ENCODE measurements around the gene RASGRF1. TPM values are rescaled to one million over a fixed set of nuclear protein-coding genes. Genes with fewer than 3 reads are reported as not detected.
A peak's percentile ranks its signal among the peaks of the same experiment; 100 is the strongest.

The RASGRF1 gene
- total and polyA plus RNA-seq, 10 donors, result 0.50 to 3.4 (median 1.8) TPM

DNA sequence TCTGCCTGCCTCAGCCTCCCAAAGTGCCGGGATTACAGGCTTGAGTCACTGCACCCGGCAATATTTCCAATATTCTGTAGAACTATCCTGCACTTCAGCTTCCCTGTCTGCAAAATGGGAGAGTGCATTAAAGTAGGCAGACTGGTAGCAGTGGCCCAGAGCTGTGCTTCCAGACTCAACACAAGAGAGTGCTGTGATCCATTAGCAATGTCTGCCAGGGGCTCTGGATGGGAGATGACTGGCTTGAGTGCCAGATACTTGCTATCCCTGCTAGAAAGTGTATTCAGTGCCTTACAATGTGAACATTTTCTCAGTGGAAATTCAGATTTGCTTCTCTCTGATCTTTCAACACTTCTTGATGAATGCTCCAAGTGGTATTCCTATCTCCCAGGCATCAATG lies 80.3 kb downstream of the RASGRF1 start:
- no peaks in the 10 kb centered on the region for H3K36me3 ChIP-seq
- TF ChIP-seq POLR2A (IDR thresholded peaks at IDR 0.05), result no peak
- TF ChIP-seq, protein P1, sequence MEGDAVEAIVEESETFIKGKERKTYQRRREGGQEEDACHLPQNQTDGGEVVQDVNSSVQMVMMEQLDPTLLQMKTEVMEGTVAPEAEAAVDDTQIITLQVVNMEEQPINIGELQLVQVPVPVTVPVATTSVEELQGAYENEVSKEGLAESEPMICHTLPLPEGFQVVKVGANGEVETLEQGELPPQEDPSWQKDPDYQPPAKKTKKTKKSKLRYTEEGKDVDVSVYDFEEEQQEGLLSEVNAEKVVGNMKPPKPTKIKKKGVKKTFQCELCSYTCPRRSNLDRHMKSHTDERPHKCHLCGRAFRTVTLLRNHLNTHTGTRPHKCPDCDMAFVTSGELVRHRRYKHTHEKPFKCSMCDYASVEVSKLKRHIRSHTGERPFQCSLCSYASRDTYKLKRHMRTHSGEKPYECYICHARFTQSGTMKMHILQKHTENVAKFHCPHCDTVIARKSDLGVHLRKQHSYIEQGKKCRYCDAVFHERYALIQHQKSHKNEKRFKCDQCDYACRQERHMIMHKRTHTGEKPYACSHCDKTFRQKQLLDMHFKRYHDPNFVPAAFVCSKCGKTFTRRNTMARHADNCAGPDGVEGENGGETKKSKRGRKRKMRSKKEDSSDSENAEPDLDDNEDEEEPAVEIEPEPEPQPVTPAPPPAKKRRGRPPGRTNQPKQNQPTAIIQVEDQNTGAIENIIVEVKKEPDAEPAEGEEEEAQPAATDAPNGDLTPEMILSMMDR (IDR thresholded peaks at IDR 0.05 in 8 of 11, conservative IDR thresholded peaks at IDR 0.05 in 3 of 11), result no peak
- TF ChIP-seq POLR2AphosphoS5 (IDR thresholded peaks at IDR 0.05), result no peak
- DNase-seq, result no peak
- H3K27me3 ChIP-seq (replicated peaks in 1 of 7), result no peaks in the 10 kb centered on the region
- H3K4me3 ChIP-seq, result no peak overlapping the region
- H3K4me1 ChIP-seq, result peaks cover 0 to 34% (median 11%) of the 10 kb centered on the region in 6 donors
- WGBS, 5 donors, result 92 to 100% (median 98%) methylated on average over 2 of the region's 2 CpGs
- no peak overlapping the region for H3K27ac ChIP-seq
- H3K9me3 ChIP-seq, result no peaks in the 10 kb centered on the region
- intact Hi-C loops (cut with DNase I; ENCODE audit: low total_unique reads), result no loop called here

DNA sequence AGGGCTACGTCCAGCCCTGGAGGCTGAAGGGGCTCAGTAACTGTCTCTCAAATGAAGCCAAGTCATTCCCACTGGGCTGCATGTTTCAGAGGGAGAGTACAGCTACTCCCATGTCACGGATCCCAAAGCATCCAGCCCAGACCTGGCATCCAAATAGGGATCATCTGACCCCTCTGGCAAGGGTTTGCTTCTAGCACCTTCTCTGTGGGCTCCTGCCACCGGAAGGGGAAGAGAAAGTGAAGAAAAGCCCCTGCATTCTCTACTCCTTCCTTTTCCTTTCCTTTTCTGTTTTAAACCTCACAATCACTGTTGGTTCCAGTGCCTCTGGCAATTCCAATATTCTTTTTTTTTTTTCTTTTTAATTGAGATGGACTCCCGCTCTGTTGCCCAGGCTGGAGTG lies 81.2 kb downstream of the RASGRF1 start:
- no peaks in the 10 kb centered on the region for H3K9me3 ChIP-seq
- intact Hi-C loops (cut with DNase I; ENCODE audit: low total_unique reads), result no loop called here
- H3K27ac ChIP-seq, result peak overlapping the region in 2 of 8 donors; percentile 27 to 32
- H3K36me3 ChIP-seq, result no peaks in the 10 kb centered on the region
- TF ChIP-seq POLR2AphosphoS5 (IDR thresholded peaks at IDR 0.05) (no peak), POLR2A (IDR thresholded peaks at IDR 0.05) (no peak)
- TF ChIP-seq, protein P1 (IDR thresholded peaks at IDR 0.05 in 8 of 11, conservative IDR thresholded peaks at IDR 0.05 in 3 of 11), result no peak
- H3K27me3 ChIP-seq (replicated peaks in 1 of 7), result no peaks in the 10 kb centered on the region
- DNase-seq, result peak; percentile 22
- peaks cover 8 to 43% (median 20%) of the 10 kb centered on the region in 6 donors for H3K4me1 ChIP-seq
- WGBS, 5 donors, result 60 to 74% (median 66%) methylated on average over 4 of the region's 4 CpGs
- H3K4me3 ChIP-seq, result no peak overlapping the region

DNA sequence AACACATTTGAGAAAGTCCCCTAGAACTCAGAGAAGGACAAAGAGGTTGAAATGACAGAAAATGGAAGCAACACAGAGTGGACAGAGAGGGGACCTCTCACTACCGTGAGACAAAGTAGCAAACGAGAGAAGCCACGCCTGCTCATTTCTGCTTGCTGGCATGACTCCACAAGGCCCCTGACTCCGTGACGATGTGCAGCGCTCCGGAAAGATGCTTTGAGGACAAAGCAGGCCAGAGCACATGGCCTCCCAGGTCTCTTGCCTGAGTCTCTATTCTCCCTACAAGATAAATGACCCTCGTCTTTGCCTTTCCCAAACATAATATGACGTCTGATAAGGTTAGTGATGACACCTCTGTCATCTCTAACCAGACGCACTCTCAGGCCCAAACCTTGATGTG lies 81.9 kb downstream of the RASGRF1 start:
- H3K9me3 ChIP-seq, result no peaks in the 10 kb centered on the region
- no peak overlapping the region for H3K4me3 ChIP-seq
- TF ChIP-seq POLR2AphosphoS5 (IDR thresholded peaks at IDR 0.05) (no peak), POLR2A (IDR thresholded peaks at IDR 0.05) (no peak)
- TF ChIP-seq, protein P1 (IDR thresholded peaks at IDR 0.05 in 8 of 11, conservative IDR thresholded peaks at IDR 0.05 in 3 of 11), result no peak
- no peaks in the 10 kb centered on the region for H3K36me3 ChIP-seq
- DNase-seq, result no peak
- peaks cover 9 to 50% (median 27%) of the 10 kb centered on the region in 6 donors for H3K4me1 ChIP-seq
- H3K27me3 ChIP-seq (replicated peaks in 1 of 7), result no peaks in the 10 kb centered on the region
- H3K27ac ChIP-seq, result no peak overlapping the region
- 60 to 82% (median 75%) methylated on average over 10 of the region's 10 CpGs for WGBS, 5 donors
- intact Hi-C loops (cut with DNase I; ENCODE audit: low total_unique reads), result no loop called here

- H3K9me3 ChIP-seq, result no peaks in the 10 kb centered on the region
- TF ChIP-seq, protein P1 (IDR thresholded peaks at IDR 0.05 in 8 of 11, conservative IDR thresholded peaks at IDR 0.05 in 3 of 11), result peak in 7 of 11 experiments; percentile 26 to 71 (median 33)
- TF ChIP-seq POLR2A (IDR thresholded peaks at IDR 0.05), result no peak
- TF ChIP-seq POLR2AphosphoS5 (IDR thresholded peaks at IDR 0.05), result no peak
- H3K36me3 ChIP-seq, result no peaks in the 10 kb centered on the region
- H3K27me3 ChIP-seq (replicated peaks in 1 of 7), result no peaks in the 10 kb centered on the region
- WGBS, 5 donors, result 47 to 77% (median 64%) methylated on average over 3 of the region's 3 CpGs
- peaks cover 9 to 59% (median 29%) of the 10 kb centered on the region in 6 donors for H3K4me1 ChIP-seq
- H3K4me3 ChIP-seq, result no peak overlapping the region
- DNase-seq, result peak; percentile 59
- intact Hi-C loops (cut with DNase I; ENCODE audit: low total_unique reads), result no loop called here
- H3K27ac ChIP-seq, result no peak overlapping the region
Measured at GRCh38 chr15:79007066-79007465, 83.5 kb downstream of the RASGRF1 start.

All from spleen (tissue), 11 donors.